K562 (cell line): ENCODE results near the gene PINK1. TPM values are rescaled to one million over a fixed set of nuclear protein-coding genes. Genes with fewer than 3 reads are reported as not detected.

Experiments
- CXXC5 ChIP-seq: fragments of 250-450 bp; sonication (Bioruptor Pico); IDR thresholded peaks from 2 replicates; pipeline ENCODE4 v1.8.0; 2022; ENCODE audit warnings: inconsistent platforms, mild to moderate bottlenecking, moderate library complexity
- E4F1 ChIP-seq: fragments of 250-450 bp; sonication (Bioruptor Pico); IDR thresholded peaks from 2 replicates; pipeline ENCODE4 v1.5.0; 2021; ENCODE audit warnings: mild to moderate bottlenecking, borderline replicate concordance
- FOS ChIP-seq: IDR thresholded peaks from 3 replicates; pipeline ENCODE4 v1.6.1; 2011; ENCODE audit not compliant: insufficient read length; ENCODE audit errors: extremely low read depth
- GATAD2A ChIP-seq: fragments of 450-650 bp; IDR thresholded peaks from 2 replicates; pipeline ENCODE4 v1.6.1; 2017
- NFE2L1 ChIP-seq: fragments of 450-650 bp; IDR thresholded peaks from 2 replicates; pipeline ENCODE4 v1.6.1; 2016; ENCODE audit warnings: missing genetic modification characterization, low read depth, mild to moderate bottlenecking, missing compliant biosample characterization, moderate library complexity, borderline replicate concordance
- NFXL1 ChIP-seq: fragments of 450-650 bp; formaldehyde crosslinking; IDR thresholded peaks from 2 replicates; pipeline ENCODE4 v1.4.0; 2021; ENCODE audit warnings: mild to moderate bottlenecking
- SUPT5H ChIP-seq: fragments of 450-650 bp; IDR thresholded peaks from 2 replicates; pipeline ENCODE4 v1.6.1; 2016
- ZBTB5 ChIP-seq: fragments of 450-650 bp; IDR thresholded peaks from 2 replicates; pipeline ENCODE4 v1.6.1; 2017; ENCODE audit warnings: antibody characterized with exemption
- ZEB2 ChIP-seq: fragments of 450-650 bp; IDR thresholded peaks from 2 replicates; pipeline ENCODE4 v1.6.1; 2016
- ZFP36 ChIP-seq: fragments of 150-350 bp; IDR thresholded peaks from 2 replicates; pipeline ENCODE4 v1.6.1; 2018; ENCODE audit warnings: low read length, low read depth; ENCODE audit not compliant: partially characterized antibody
- ZFP91 ChIP-seq: sonication (generic); formaldehyde crosslinking; IDR thresholded peaks from 2 replicates; pipeline ENCODE4 v1.8.0; 2022; ENCODE audit warnings: mild to moderate bottlenecking, missing genetic modification reagents
- ZFX ChIP-seq: sonication (generic); formaldehyde crosslinking; IDR thresholded peaks from 2 replicates; pipeline ENCODE4 v1.8.0; 2022; ENCODE audit warnings: mild to moderate bottlenecking, missing genetic modification reagents, moderate library complexity
- ZNF24 ChIP-seq: fragments of 450-650 bp; IDR thresholded peaks from 2 replicates; pipeline ENCODE4 v1.6.1; 2016
- ZNF395 ChIP-seq: fragments of 200-800 bp; sonication (Bioruptor generic); IDR thresholded peaks from 2 replicates; pipeline ENCODE4 v1.6.1; 2017; ENCODE audit warnings: missing genetic modification characterization, missing compliant biosample characterization
- ZNF511 ChIP-seq: sonication (generic); formaldehyde crosslinking; IDR thresholded peaks from 2 replicates; pipeline ENCODE4 v1.8.0; 2022; ENCODE audit warnings: mild to moderate bottlenecking, missing genetic modification reagents
- polyA plus RNA-seq, 8 experiments: library from polyadenylated mRNA; depleted of rRNA in 4 of 8; stranded (reverse) in 5 of 8; unstranded in 3 of 8; fragments of >200 nt; fragmentation: Nextera tagmentation in 2 of 8; fragmentation: Illumina TruSeq in 1 of 8; extraction: Ambion mirVana in 2 of 8; extraction: Trizol in 1 of 8; gene quantifications; 2 replicates each; pipeline versions ENCODE4 v1.2.1 to v1.2.3, GENCODE V29; 2011 to 2014; ENCODE audit warnings: inconsistent platforms in 1 of 8, missing spikeins in 1 of 8
- total RNA-seq, 7 experiments: library from RNA; depleted of rRNA in 6 of 7; stranded (reverse); fragments of >200 nt in 6 of 7; fragmentation: Illumina TruSeq in 2 of 7; extraction: Trizol in 2 of 7; gene quantifications; 2 replicates each; pipeline versions ENCODE4 v1.2.1 to v1.2.3, GENCODE V29; 2011 to 2021; ENCODE audit warnings: low replicate concordance in 1 of 7
- TF ChIP-seq, protein P1 (sequence below): fragments of 450-650 bp; conservative IDR thresholded peaks from 2 replicates; pipeline ENCODE4 v1.6.1; 2016; ENCODE audit warnings: missing genetic modification characterization, low read depth, mild to moderate bottlenecking, control low read depth, missing compliant biosample characterization

The PINK1 gene
- total and polyA plus RNA-seq, 9 of the 15 experiments (the other 6 are each of a cell fraction or from before 2014, with no cell fraction given): 1.5 to 11.3 (median 6.8) TPM

DNA sequence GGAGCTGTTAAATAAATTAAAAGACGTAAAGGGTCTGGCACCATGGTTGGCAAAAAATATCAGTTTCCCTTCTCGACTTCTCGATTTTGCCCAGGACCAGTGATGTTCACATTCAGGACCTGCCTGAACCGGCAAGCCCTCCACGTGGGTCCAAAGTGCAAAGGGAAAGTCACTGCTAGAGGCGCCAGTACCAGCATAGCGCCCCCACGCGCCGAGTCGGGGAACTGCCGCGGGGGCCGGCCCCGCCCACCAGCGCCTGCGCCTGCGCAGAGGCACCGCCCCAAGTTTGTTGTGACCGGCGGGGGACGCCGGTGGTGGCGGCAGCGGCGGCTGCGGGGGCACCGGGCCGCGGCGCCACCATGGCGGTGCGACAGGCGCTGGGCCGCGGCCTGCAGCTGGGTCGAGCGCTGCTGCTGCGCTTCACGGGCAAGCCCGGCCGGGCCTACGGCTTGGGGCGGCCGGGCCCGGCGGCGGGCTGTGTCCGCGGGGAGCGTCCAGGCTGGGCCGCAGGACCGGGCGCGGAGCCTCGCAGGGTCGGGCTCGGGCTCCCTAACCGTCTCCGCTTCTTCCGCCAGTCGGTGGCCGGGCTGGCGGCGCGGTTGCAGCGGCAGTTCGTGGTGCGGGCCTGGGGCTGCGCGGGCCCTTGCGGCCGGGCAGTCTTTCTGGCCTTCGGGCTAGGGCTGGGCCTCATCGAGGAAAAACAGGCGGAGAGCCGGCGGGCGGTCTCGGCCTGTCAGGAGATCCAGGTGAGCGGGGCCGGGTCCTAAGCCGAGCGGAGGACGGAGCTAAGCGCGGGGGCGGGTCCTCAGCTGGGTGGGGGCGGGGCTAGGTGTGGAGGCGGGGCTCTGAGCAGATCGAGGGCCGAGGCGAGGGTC is at the start of gene PINK1 (continued):
- TF ChIP-seq NFE2L1 (tag): no peak
- 0 out of 2 replicates have a peak, but pooled peaks have one; percentile 30 for TF ChIP-seq E4F1 (CRISPR knock-in tag)
- TF ChIP-seq CXXC5 (CRISPR knock-in tag): peak; percentile 75
- TF ChIP-seq, protein P1, sequence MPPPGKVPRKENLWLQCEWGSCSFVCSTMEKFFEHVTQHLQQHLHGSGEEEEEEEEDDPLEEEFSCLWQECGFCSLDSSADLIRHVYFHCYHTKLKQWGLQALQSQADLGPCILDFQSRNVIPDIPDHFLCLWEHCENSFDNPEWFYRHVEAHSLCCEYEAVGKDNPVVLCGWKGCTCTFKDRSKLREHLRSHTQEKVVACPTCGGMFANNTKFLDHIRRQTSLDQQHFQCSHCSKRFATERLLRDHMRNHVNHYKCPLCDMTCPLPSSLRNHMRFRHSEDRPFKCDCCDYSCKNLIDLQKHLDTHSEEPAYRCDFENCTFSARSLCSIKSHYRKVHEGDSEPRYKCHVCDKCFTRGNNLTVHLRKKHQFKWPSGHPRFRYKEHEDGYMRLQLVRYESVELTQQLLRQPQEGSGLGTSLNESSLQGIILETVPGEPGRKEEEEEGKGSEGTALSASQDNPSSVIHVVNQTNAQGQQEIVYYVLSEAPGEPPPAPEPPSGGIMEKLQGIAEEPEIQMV (tag): no peak
- no peak for TF ChIP-seq ZBTB5
- peak; percentile 0; the same call in 1 of the 2 replicates for TF ChIP-seq ZNF24
- peak; percentile 92 for TF ChIP-seq ZFX (CRISPR knock-in tag)
- no peak for TF ChIP-seq ZFP91 (CRISPR knock-in tag)
- no peak for TF ChIP-seq FOS
- TF ChIP-seq ZEB2: no peak
- no peak for TF ChIP-seq ZNF511 (CRISPR knock-in tag)
- TF ChIP-seq NFXL1 (CRISPR knock-in tag): no peak
- TF ChIP-seq ZFP36: no peak
- no peak for TF ChIP-seq SUPT5H
- no peak for TF ChIP-seq ZNF395
- TF ChIP-seq GATAD2A: no peak
